Sigmoid colon (tissue), 3 donors: ENCODE measurements around the gene ENTPD2.

ENCODE experiments used
- CTCF ChIP-seq, 4 experiments: fragments of 450-650 bp in 3 of 4; fragments of 200-600 bp in 1 of 4; IDR thresholded peaks; one replicate each; pipeline ENCODE4 v1.5.1; 2016 to 2019; ENCODE audit warnings: antibody characterized with exemption in 4 of 4, mild to moderate bottlenecking in 3 of 4, moderate library complexity in 2 of 4
- POLR2A ChIP-seq, 2 donors: fragments of 450-650 bp; IDR thresholded peaks; one replicate each; pipeline ENCODE4 v1.6.1; 2016; ENCODE audit warnings: antibody characterized with exemption in 2 of 2, mild to moderate bottlenecking in 2 of 2, moderate library complexity in 2 of 2

- no peak for TF ChIP-seq CTCF (IDR thresholded peaks at IDR 0.05)
- TF ChIP-seq POLR2A (IDR thresholded peaks at IDR 0.05): no peak
Measured at GRCh38 chr9:137079401-137079787, 25.5 kb upstream of the ENTPD2 start.
